ENCODE measurements around the gene CREM. TPM values are rescaled to one million over a fixed set of nuclear protein-coding genes. Genes with fewer than 3 reads are reported as not detected.

Gene CREM
- total RNA-seq, 1 donor from 2014 or later = 43.8 TPM

- DNase-seq (ENCODE audit: low read depth, low spot score) = peak; percentile 68
These were observed 91.8 kb downstream of the CREM start for GRCh38 chr10:35218339-35218955.

GRCh38 chr10:35219292-35219691, 92.6 kb downstream of the CREM start:
- DNase-seq (ENCODE audit: low read depth, low spot score) = no peak

- no peak for DNase-seq (ENCODE audit: low read depth, low spot score)
These were observed 93.5 kb downstream of the CREM start for GRCh38 chr10:35219891-35220890.

- no peak for DNase-seq (ENCODE audit: low read depth, low spot score)
These were observed 96.4 kb downstream of the CREM start for GRCh38 chr10:35223016-35223415.

- no peak for DNase-seq (ENCODE audit: low read depth, low spot score)
These were observed 97.5 kb downstream of the CREM start for GRCh38 chr10:35224045-35224740.

GRCh38 chr10:35225204-35225603, 98.6 kb downstream of the CREM start:
- DNase-seq (ENCODE audit: low read depth, low spot score) = peak; percentile 71

GRCh38 chr10:35226507-35226906, 99.9 kb downstream of the CREM start:
- DNase-seq (ENCODE audit: low read depth, low spot score) = no peak

- DNase-seq (ENCODE audit: low read depth, low spot score) = no peak
These were observed 101.4 kb downstream of the CREM start for GRCh38 chr10:35228058-35228457.

- DNase-seq (ENCODE audit: low read depth, low spot score) = no peak
These were observed 105.0 kb downstream of the CREM start for GRCh38 chr10:35231646-35232045.

- no peak for DNase-seq (ENCODE audit: low read depth, low spot score)
These were observed 105.9 kb downstream of the CREM start for GRCh38 chr10:35232527-35232926.

GRCh38 chr10:35234073-35234472, 107.4 kb downstream of the CREM start:
- DNase-seq (ENCODE audit: low read depth, low spot score) = no peak

GRCh38 chr10:35236739-35237138, 110.1 kb downstream of the CREM start:
- DNase-seq (ENCODE audit: low read depth, low spot score) = no peak

GRCh38 chr10:35237766-35238512, 111.3 kb downstream of the CREM start:
- no peak for DNase-seq (ENCODE audit: low read depth, low spot score)

- DNase-seq (ENCODE audit: low read depth, low spot score) = no peak
These were observed 117.9 kb downstream of the CREM start for GRCh38 chr10:35244549-35244948.

GRCh38 chr10:35246770-35247343, 120.2 kb downstream of the CREM start:
- no peak for DNase-seq (ENCODE audit: low read depth, low spot score)

- no peak for DNase-seq (ENCODE audit: low read depth, low spot score)
These were observed 124.9 kb downstream of the CREM start for GRCh38 chr10:35251373-35252100.

- no peak for DNase-seq (ENCODE audit: low read depth, low spot score)
These were observed 130.7 kb downstream of the CREM start for GRCh38 chr10:35257057-35257983.

- DNase-seq (ENCODE audit: low read depth, low spot score) = no peak
These were observed 133.2 kb downstream of the CREM start for GRCh38 chr10:35259769-35260397.

GRCh38 chr10:35262436-35262835, 135.8 kb downstream of the CREM start:
- no peak for DNase-seq (ENCODE audit: low read depth, low spot score)

Measured in pulmonary artery endothelial cell (primary cell).